HEK293T (cell line): ENCODE data around the gene LMNB1.

Experiments used
- BHLHE40 ChIP-seq: fragments of 450-650 bp; IDR thresholded peaks from 2 replicates; pipeline ENCODE4 v1.6.1; 2016; ENCODE audit warnings: mild to moderate bottlenecking, moderate library complexity, borderline replicate concordance
- CTBP1 ChIP-seq: fragments of 450-650 bp; IDR thresholded peaks from 2 replicates; pipeline ENCODE4 v1.6.1; 2016; ENCODE audit warnings: borderline replicate concordance
- ELF4 ChIP-seq: fragments of 450-650 bp; IDR thresholded peaks from 2 replicates; pipeline ENCODE4 v1.6.1; 2017; ENCODE audit warnings: antibody characterized with exemption
- HDGF ChIP-seq: fragments of 450-650 bp; IDR thresholded peaks from 2 replicates; pipeline ENCODE4 v1.6.1; 2017; ENCODE audit warnings: antibody characterized with exemption, borderline replicate concordance
- LEF1 ChIP-seq: fragments of 450-650 bp; IDR thresholded peaks from 2 replicates; pipeline ENCODE4 v1.6.1; 2017; ENCODE audit warnings: mild to moderate bottlenecking, borderline replicate concordance
- SP1 ChIP-seq: fragments of 450-650 bp; IDR thresholded peaks from 2 replicates; pipeline ENCODE4 v1.6.1; 2017

DNA sequence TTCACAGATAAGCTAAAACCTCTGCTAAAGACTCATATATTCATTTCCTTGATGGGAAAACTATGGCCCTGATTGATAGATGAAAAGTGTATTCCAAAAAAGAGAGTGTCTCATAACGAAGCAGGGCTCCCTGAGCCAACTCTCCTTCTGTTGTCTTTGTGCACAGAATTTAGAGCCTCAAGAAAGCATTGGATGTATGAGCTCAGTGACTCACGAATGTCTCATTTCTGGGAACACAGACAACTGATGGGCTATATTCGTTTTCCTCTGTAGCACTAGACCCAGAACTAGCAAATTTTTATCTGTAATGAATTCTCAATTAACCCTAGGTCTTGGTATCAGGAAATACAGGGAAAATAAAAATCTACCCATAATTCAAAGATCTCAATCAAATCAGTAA lies 88.4 kb downstream of the LMNB1 start:
- TF ChIP-seq BHLHE40: no peak
- no peak for TF ChIP-seq SP1
- no peak for TF ChIP-seq HDGF
- TF ChIP-seq LEF1: no peak
- TF ChIP-seq ELF4: no peak
- TF ChIP-seq CTBP1: no peak
